Measurements from ENCODE around the gene NR2F6.

Gene NR2F6

DNA sequence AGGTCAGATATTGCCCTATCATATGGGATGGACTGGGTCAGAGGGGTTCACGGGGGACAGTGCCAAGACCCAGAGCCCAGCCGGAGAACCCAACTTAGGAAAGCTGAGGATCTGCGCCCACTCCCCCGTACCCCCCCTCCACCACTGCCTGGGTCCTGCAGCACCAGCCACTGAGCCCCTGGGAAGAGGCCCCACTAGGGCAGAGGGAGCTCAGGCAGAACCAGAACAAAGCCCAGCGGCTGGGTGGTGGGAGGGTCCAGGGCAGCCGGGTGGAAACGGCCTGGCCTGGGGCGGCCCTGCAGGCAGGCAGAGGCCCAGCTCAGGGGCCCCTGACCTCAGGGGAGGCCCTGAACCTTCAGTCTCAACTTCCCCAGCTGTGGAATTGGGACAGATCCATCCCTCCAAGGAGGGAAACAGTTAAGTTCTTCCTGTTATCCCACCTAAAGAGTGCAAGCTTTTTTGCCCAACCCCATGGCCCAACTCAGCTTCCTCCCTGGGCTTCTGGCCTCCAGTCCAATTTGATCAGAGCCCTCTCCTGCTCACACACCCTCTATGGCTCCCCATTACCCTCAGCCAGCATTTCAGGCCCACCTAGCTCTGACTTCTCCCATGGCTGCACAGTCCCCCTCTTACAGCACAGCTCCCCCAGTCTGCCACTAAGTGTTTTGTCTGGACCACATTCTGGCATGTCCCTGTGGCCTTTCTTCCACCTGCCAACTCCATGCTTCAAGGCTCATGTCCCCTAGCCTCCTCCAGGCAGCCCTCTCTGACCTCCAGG, 3.1 kb downstream of the NR2F6 start:
- DNase-seq (ENCODE audit: insufficient read length, low spot score), result no peak
- FAIRE-seq, result no peak
- TF ChIP-seq SPI1 (IDR thresholded peaks at IDR 0.05; ENCODE audit: low read depth, low read length) (no peak), POU2F2 (IDR thresholded peaks at IDR 0.05; ENCODE audit: low read depth, low read length) (no peak), PAX5 (IDR thresholded peaks at IDR 0.05; ENCODE audit: insufficient read depth, low read length, severe bottlenecking) (peak; percentile 42), TAF1 (IDR thresholded peaks at IDR 0.05; ENCODE audit: low read depth, low read length) (no peak)

DNA sequence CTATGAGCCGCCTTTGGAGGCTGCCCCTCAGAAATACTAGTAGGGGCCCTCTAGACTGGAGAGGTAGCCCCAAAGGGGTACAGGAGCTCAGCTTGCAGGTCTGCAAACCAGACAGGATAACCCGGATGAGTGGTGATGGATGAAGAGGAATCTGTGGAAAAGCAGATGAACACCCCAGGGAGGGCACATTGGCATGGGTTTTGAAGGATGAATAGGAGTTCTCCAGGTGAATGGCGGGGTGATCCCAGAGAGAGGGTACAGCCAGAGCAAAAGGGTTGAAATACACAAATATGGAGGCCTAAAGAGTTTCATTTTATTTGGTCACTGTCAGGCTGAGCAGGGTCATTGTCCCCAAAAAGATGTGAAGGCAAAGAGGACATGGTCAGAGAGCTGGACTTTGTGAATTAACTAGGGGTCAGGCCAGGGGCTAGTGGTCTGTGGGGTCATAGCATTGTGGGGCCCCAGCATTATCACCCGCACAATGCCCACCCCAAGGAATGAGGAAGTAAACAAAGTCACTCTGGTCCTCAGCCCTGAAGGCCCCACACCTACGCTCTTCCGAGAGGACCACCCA, 4.8 kb downstream of the NR2F6 start:
- DNase-seq (ENCODE audit: insufficient read length, low spot score) (no peak), FAIRE-seq (no peak)
- no peak for TF ChIP-seq POLR2A (IDR thresholded peaks at IDR 0.05; ENCODE audit: low read depth, low read length)
- no peak for TF ChIP-seq POU2F2 (IDR thresholded peaks at IDR 0.05; ENCODE audit: low read depth, low read length)
- no peak for TF ChIP-seq PAX5 (IDR thresholded peaks at IDR 0.05; ENCODE audit: insufficient read depth, low read length, severe bottlenecking)
- TF ChIP-seq SPI1 (IDR thresholded peaks at IDR 0.05; ENCODE audit: low read depth, low read length), result no peak
- no peak for TF ChIP-seq TAF1 (IDR thresholded peaks at IDR 0.05; ENCODE audit: low read depth, low read length)
- no peak for TF ChIP-seq POLR2AphosphoS5 (IDR thresholded peaks at IDR 0.05; ENCODE audit: low read depth, low read length)

DNA sequence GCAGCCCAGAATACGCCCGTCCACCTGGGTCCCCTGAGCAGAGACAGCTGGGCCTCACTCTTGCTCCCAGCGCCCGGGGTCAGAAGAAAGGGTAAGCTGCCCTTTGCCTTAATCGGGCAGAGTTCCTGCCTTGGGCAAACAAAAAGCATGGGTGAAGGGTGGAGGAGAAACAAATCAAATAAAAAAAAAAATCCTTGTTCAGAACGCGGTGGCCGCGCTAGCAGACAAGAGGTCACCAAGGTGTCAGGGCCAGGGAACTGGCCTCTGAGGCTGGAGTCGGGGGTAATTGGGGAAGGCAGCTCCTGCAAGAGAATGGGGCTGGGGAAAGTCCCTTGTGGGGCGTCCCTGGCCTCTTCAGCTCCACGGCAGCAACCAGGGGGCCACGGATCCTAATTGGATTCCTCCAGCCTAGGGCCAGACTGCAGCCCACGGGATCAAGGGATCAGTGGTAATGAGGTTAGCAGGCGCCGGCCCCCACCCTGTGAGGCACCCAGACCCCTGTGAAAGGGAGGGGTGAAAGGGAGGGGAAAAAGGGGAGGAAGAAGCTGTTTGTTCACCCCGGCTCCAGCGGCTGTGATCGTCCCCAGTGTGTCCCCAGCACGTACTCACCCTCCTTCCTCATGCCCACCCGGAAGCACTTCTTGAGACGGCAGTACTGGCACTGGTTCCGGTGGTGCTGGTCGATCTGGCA, 5.5 kb downstream of the NR2F6 start:
- TF ChIP-seq POLR2A (IDR thresholded peaks at IDR 0.05; ENCODE audit: low read depth, low read length) (no peak), POU2F2 (IDR thresholded peaks at IDR 0.05; ENCODE audit: low read depth, low read length) (no peak), PAX5 (IDR thresholded peaks at IDR 0.05; ENCODE audit: insufficient read depth, low read length, severe bottlenecking) (no peak), TAF1 (IDR thresholded peaks at IDR 0.05; ENCODE audit: low read depth, low read length) (no peak), SPI1 (IDR thresholded peaks at IDR 0.05; ENCODE audit: low read depth, low read length) (no peak), POLR2AphosphoS5 (IDR thresholded peaks at IDR 0.05; ENCODE audit: low read depth, low read length) (no peak)
- no peak for FAIRE-seq

DNA sequence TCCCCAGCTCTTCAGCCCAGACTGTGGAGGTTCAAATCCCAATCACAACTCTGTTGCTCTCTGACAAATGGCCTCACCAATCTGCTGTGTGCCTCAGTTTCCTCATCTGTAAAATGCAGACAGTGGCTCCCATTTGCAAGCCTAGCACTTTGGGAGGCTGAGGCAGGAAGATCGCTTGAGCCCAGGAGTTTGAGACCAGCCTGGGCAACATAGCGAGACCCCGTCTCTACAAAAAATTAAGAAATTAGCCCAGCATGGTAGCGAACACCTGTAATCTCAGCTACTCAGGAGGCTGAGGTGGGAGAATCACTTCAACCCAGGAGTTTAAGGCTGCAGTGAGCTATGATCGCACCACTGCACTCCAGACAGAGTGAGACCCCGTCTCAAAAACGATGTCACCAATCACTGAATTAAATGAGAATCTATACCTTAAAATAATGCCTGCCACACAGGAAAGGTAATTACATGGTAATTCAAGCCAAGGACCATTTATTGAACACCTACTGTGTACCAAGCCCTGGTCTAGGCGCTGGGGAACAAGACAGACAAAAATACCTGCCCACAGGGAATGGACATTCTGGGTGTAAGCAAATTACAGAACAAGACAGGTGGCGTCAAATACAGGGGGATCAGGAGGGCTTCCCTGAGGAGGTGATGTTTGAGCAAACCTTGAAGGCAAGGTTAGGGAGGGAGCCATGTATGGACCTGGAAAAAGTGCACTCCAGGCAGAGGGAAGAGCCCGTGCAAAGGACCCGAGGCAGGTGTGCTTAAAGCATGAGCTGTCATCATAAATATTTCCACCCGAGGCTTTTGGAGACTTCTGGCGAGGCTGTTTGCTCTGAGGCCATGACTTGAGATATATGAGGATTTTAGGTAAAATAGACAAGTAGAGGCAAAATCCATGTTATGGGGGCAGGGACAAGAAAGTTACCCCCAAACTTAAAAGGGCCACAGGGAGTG, 7.7 kb downstream of the NR2F6 start:
- no peak for FAIRE-seq
- TF ChIP-seq TAF1 (IDR thresholded peaks at IDR 0.05; ENCODE audit: low read depth, low read length) (no peak), SPI1 (IDR thresholded peaks at IDR 0.05; ENCODE audit: low read depth, low read length) (no peak), PAX5 (IDR thresholded peaks at IDR 0.05; ENCODE audit: insufficient read depth, low read length, severe bottlenecking) (no peak), POLR2A (IDR thresholded peaks at IDR 0.05; ENCODE audit: low read depth, low read length) (no peak), POU2F2 (IDR thresholded peaks at IDR 0.05; ENCODE audit: low read depth, low read length) (no peak), POLR2AphosphoS5 (IDR thresholded peaks at IDR 0.05; ENCODE audit: low read depth, low read length) (no peak)
- DNase-seq (ENCODE audit: insufficient read length, low spot score), result no peak

More for the DNA sequence above, 5.5 kb downstream of the NR2F6 start:
- DNase-seq (ENCODE audit: insufficient read length, low spot score), result no peak

DNA sequence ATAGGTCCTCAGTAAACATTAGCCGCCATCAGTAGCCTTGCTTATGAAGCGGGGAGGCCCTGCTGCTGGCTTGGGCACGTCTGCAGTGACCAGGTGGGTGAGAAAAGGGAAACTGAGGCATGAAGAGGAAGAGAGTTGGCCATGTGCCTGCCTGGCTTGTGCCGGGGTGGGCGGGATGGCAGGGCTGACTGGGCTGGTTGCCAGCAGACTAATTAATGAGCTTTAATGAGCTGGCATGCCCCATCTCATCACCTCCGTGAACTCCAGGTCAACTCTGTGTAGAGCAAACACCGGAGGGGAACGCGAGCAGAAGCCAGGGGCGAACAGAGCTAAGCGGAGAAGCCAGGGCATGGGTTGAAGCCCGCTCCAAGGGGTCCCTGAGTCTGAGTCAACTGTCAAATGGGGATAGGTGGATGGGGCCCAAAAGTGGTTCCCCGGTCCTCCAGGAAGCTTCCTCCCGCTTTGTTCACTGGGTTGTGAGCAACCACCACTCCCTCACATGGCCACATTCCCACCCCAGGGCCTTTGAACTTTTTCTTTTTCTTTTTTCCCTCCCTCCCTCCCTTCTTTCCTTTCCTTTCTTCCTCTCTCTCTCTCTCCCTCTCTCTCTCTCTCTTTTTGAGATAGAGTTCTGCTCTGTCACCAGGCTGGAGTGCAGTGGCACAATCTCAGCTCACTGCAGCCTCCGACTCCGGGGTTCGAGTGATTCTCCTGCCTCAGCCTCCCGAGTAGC, 8.7 kb downstream of the NR2F6 start:
- FAIRE-seq (no peak), DNase-seq (ENCODE audit: insufficient read length, low spot score) (no peak)
- TF ChIP-seq POU2F2 (IDR thresholded peaks at IDR 0.05; ENCODE audit: low read depth, low read length), result no peak
- no peak for TF ChIP-seq POLR2AphosphoS5 (IDR thresholded peaks at IDR 0.05; ENCODE audit: low read depth, low read length)
- TF ChIP-seq TAF1 (IDR thresholded peaks at IDR 0.05; ENCODE audit: low read depth, low read length), result no peak
- no peak for TF ChIP-seq PAX5 (IDR thresholded peaks at IDR 0.05; ENCODE audit: insufficient read depth, low read length, severe bottlenecking)
- no peak for TF ChIP-seq POLR2A (IDR thresholded peaks at IDR 0.05; ENCODE audit: low read depth, low read length)
- no peak for TF ChIP-seq SPI1 (IDR thresholded peaks at IDR 0.05; ENCODE audit: low read depth, low read length)

DNA sequence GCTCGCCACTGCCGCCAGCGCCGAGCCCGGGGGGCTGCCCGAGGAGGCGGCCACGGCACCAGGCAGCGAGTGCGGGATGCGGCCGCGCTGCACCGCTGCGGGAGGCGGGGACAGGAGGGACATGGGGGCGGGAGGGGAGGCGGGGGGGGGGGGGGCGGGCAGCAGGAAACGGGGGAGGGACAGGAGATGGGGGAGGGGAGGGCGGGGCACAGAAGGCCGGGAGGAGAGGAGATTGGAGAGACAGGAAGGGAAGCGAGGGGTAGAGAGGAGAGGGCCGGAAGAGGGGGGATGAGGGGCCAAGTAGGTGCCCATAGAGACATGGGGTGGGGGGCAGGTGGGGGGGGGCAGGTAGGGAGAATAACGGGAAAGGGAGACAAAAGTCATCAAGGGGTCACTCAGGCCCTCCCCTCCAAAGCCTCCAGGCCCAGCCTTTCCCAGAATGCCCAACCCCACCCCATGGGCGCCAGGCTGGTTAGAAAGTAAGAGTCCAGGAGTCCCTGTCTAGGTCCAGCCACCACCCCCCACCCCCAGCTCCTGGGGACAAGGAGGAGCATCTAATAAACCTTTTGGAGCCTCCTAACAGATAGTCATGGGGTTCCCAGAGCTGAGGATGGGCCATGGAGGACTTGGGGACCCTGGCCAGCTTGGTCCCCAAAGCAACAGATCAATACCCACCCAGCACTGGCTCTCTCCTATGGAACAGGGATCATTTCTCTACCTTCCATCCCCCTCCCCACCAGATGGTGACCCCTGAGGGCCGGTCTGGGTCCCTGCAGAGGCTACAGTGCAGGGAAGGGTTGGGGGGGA, 9.5 kb downstream of the NR2F6 start:
- no peak for DNase-seq (ENCODE audit: insufficient read length, low spot score)
- TF ChIP-seq POU2F2 (IDR thresholded peaks at IDR 0.05; ENCODE audit: low read depth, low read length), result no peak
- no peak for FAIRE-seq

DNA sequence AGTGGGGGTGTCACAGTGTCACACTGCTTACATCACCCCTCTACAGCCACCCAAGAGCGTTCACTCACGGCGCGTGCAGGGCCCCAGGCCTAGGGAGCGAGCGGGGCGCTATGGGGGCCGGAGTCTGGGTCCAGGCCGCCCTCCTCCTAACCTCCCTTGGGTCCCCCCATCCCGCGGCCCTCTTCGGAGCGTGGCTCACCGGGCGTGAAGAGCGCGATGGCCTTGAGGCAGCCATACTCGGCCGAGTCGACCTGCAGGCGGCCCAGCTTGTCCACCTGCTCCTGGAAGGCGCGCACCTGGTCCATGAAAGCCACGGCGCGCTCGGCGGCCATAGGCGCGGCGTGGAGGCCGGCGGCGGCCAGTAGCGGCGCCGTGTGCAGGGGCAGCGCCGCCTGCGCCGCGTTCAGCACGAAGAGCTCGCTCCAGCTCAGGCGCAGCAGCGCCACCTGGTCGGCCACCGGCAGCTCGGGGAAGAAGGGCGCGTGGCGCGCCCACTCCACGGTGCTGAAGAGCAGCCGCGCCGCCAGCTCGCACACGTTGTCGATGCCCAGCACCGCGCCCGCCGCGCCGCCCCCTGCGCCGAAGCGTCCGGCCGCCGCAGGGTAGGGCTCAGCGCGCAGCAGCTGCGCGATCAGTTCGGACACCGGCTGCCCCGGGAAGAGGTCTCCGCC, 10.3 kb downstream of the NR2F6 start:
- FAIRE-seq, result peak; percentile 98
- peak; percentile 73 for DNase-seq (ENCODE audit: insufficient read length, low spot score)
- no peak for TF ChIP-seq POLR2A (IDR thresholded peaks at IDR 0.05; ENCODE audit: low read depth, low read length)

DNA sequence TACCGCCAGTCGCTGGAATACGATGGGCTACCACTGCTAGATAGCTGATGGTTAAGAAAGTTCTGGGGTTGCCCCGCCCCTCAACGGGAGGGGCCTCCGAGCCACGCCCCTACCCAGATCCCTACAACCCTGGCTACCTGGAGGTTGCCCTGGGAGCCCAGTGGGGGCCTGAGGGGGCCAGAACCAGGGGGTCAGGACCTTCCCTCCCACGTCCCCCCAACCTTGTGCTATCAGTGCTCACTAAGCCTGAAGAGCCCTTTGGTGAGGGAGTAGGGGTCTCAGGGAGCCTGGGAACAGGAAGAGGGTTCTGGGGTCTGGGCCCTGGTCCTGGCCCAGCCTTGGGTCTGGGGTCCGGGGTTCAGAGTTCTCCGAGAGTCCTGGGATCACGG, 10.8 kb downstream of the NR2F6 start:
- DNase-seq (ENCODE audit: insufficient read length, low spot score) (peak; percentile 73), FAIRE-seq (peak; percentile 61)
- TF ChIP-seq SPI1 (IDR thresholded peaks at IDR 0.05; ENCODE audit: low read depth, low read length) (no peak), POLR2A (IDR thresholded peaks at IDR 0.05; ENCODE audit: low read depth, low read length) (no peak), POU2F2 (IDR thresholded peaks at IDR 0.05; ENCODE audit: low read depth, low read length) (no peak), TAF1 (IDR thresholded peaks at IDR 0.05; ENCODE audit: low read depth, low read length) (no peak), PAX5 (IDR thresholded peaks at IDR 0.05; ENCODE audit: insufficient read depth, low read length, severe bottlenecking) (no peak), POLR2AphosphoS5 (IDR thresholded peaks at IDR 0.05; ENCODE audit: low read depth, low read length) (no peak)
